NCI-H774 (cell line): ENCODE data around the gene SPDL1.
"Not testable (repeated sequence)": the region's sequence is repeated elsewhere in the genome, so short reads cannot be mapped to it uniquely, and the experiment has no call there.

Experiments used
- DNase-seq: peaks from one replicate; lab custom pipeline; 2025; lab: John Stamatoyannopoulos, UW

The SPDL1 gene

DNA sequence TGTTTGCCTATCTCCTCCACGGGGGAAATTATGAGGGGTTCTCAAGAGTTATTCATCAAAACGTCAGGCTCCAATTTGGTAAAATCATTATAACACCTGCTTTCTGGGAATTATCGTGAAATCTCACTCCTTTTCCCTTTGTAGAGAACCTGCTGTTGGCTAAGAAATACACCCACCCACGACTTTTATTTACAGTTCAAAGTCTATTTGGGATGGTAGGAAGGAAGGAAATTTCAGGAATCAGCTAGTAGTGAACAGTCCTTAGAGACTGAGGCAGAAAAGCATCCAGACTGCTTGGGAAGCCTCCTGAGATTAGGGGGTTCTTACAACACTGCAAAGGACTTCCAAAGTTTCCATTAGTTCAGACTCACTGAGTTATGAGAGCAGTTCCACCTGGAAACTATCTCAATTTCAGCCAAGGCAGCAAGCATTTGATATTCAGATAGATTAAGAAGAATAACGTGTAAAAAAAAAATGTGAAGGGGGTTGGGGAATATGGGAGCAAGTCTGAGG lies 9.4 kb upstream of the SPDL1 start:
- no peak for DNase-seq

DNA sequence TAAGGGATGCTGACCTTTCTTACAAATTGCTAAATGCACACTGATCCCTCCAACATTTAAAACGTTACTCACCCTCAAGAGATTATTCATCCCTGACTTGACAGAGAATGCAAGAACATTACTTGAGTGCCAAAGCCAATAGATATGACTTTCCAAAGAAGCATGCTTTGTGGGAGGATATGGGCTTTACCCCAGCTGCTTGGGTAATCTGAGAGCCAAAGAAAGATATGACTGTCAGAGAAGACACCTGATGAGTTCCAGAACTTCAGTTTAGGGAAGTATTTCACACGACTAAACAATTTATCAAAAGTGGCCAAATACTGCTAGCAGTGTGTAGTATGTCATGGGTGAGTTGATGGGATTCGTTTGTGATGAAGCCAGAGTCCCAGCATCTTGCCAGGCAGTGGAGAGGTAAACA lies 7.4 kb upstream of the SPDL1 start:
- DNase-seq = no peak

DNA sequence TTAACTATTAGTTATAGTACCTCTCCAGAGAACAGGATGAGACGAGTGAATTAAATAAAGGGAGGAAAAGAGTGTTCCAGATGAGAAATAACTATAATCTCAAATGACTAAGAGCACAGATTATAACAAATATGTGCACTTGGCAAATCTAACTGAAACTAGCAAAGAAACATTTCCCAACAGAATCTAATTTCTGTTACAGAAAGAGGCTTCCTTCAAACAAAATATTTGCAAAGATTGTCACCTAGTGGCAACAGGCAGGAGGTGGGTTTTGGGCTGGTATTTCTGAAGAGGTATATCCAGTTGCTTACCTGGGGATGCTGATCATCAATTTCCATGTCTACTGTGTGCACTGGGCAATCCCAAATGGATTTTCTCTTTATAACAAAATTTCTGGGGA lies 5.6 kb upstream of the SPDL1 start:
- no peak for DNase-seq

DNA sequence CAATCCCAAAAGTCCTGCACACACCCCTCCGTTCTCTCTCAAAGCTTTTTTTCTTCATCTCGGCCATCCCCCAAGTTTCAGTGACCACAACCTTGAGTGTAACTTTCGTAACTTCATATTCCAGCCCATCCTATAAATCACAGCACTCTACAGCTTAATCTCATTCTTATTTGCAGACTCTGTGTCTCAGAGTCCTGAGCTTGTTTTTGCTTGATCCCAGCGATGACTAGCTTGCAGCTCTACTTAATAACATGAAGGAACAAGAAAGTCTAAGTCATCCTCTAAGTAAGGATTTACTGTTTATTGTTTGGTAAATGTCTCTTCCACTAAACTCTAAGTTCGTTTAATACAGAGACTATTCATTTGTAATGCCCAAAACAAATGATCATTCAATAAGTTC lies 2.6 kb upstream of the SPDL1 start:
- no peak for DNase-seq

DNA sequence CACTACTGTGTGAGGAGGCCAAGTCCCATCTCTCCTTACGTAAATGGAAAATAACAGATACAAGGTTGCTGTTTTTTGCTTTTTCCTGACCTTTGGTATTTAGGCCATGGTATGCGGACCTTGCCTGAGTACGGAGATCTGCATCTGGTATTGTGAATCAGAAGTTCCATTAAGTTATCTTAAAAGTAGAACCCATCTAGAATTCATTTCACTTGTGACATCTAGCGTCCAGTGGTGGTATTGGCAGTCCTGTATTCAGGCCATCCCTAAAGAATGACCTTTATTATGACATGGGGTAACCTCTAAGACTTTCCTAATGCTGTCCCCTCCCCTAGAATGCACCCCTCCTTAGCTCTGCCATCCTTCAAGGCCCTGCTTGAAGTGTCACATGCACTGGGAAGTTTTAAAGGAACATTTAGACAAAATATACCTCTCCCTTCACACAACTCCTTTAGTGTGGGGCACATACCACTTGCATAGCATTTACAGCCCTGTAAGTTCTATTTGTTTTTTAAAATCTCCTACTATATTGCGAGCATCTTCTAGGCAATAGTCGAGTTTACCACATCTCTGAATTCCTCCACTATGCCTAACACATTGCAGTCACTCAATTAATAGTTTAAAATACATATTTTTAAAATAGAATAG lies 1.9 kb upstream of the SPDL1 start:
- DNase-seq = peak; percentile 4

DNA sequence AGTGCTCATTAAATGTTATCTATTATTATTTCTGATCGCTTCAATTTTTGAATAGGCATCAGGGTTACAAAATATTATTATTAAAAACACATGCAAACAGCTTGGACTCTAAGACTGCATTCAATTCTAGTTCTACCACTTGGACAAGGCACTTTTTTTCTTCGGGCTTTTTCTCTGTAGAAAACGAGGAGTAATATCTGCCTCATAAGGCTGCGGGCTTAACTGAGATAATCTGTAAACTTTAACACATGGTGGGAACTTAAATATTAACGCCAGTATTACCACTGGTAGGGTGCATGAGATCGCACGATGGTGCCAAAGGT lies 511 bp upstream of the SPDL1 start:
- no peak for DNase-seq

DNA sequence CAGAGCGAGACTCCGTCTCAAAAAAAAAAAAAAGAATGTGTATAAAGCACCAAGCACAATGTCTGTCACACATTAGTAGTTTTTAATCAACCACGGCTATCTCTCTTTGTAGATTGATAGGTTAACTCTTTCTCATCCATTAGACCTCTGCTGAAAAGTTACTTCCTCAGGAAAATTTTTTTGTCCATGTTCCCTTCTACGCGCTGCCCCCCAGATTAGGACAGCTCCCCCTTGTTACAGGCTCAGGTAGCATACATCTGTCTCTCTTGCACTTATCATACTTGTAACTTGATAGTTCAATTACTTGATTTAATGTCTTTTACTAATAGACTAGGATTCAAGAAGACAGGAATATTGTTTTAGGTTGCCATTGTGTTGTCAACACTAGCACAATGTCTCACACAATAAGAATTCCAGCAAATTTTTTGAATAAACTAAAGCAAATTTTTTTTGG lies 1.5 kb downstream of the SPDL1 start:
- DNase-seq = no peak

DNA sequence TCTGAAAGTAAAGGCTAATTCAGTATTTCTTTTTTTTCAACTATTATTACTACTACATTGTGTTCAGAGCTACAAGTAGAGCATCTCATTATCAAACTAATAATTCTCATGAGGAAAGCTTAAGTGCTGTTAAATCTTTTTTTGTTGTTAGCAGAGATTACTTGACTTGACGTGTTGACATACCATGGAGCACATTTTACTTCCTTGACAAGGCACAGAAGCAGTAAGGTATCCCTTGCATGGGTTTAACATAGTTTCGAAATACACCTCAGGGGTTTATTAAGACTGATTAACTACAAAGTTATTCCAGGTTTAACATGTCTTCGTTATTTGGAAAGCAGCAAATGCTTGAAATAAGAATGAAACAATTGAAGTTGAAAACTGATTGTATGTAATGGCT lies 7.0 kb downstream of the SPDL1 start:
- DNase-seq = no peak

DNA sequence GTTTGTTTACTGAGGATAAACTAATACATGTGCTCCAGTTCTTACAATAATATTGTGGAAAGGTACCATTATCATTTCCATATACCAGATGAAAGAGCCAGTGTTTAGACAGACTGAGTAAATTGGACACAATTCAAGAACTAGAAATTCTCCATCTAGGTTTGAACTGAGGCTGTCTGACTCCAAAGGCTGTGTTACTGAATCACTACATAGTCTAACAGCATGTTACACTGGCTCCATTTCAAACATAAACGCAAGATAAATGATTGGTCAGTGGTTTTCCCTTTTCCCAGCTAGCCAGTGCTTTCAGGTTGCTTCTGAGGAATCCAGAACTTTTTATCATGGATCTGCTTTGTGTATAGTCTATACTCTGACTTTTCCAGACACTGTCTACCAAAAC lies 8.1 kb downstream of the SPDL1 start:
- DNase-seq = no peak

DNA sequence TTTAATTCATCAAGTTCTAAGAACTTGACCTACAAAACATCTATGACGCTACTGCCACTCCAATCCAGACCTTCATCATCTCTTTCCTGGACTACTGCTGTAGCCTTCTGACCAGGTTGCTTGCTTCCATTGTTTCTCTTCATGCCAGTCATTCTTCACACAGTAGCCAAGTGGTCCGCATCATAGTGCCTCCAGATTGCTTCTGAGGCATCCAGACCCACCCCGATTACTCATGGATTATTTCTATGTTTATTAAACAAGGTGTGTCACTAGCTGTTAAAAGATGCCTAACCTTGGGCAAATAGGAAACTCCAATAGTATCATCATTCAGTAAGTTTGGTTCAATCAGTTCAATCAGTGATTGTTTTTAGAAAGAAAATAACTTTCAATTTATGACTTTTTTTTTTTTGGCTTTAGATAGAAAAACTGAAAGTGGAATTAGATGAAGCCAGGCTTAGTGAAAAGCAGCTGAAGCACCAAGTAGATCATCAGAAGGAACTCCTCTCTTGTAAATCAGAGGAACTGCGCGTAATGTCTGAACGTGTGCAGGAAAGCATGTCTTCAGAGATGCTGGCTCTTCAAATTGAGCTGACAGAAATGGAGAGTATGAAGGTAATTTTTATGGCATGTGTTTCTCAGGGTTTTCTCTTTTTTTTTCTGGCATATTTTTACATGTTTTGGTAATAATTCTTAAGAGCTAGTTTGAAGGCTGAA lies 9.5 kb downstream of the SPDL1 start:
- no peak for DNase-seq

DNA sequence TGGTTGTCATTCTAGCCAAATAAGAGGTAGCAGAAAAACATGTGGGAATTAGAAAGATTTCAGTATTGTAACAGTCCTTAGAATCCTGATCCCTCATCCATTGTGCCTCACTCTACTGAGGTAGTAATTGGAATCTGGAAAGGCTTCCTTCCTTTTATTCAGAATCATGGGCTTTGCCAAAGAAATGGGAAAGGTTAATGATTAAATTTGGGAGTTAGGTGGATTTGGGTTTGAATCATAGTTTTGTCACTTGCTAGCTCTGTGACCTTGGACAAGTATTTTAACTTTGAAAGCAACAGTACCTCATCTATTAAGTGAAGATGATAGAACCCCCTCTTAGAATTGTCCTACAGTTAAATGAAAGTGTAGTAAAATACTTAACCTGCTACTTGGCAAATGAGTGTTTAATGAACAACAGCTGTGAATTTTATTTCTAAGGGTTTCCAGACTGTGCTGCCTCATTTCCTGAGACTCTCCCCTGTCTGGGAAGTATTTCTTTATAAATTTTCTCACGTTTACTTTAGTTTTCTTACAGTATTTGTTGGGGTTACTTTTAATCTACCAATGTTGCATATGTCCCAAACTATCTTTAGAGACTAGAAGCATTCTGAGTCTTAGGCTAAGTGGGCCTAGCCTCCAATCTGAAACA lies 11.7 kb downstream of the SPDL1 start:
- no peak for DNase-seq

DNA sequence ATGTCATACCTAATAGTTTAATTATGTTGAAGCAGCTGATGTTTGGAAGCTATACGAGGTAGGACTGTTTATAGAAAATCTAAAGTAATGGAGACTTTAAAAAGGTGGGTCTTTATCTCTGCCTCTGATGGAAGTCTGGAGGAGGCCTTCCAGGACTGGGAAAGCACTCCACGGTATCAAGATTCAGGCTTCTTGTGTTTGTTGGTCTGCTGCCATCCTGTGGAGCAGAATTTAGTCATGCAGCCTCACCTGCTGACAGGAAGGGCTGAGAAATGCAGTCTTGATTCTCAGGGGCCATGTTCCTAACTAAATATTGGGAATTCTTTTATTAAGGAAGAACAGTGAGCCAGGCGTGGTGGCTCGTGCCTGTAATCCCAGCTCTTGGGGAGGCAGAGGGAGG lies 15.9 kb downstream of the SPDL1 start:
- DNase-seq = no peak

DNA sequence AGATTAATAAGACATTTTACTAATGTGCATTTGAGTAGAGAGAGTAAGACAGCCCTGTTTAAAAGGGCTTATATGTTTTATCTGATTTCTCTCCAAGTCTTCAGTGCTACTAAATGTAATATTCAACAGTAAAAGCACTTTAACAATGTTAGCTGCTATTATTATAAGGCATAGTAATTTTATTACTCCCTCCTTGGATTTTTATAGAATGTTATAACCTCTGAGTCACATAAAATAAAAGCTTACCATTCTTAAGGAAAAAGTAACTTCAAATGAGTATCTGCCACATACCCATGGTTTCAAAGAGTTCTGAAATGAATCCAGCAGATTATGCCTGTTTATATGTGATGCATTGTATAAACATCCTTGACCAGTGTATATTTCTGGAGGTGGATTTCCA lies 19.0 kb downstream of the SPDL1 start:
- no peak for DNase-seq

DNA sequence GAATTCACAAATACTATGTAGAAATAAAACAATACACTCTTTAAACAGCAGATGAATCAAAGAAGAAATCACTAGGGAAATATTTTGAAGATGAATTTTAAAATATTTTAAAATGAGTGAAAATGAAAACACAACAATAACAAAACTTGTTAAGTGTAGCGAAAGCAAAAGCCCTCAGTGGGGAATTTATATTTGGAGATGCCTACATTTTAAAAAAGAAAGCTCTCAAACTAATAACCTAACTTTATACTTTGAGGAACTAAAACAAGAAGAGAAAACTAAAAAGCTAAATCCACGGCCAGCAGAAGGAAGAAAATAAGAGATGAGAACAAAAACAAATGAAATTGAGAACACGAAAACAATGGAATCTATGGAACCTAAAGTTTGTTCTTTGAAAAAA lies 22.7 kb downstream of the SPDL1 start:
- no peak for DNase-seq

DNA sequence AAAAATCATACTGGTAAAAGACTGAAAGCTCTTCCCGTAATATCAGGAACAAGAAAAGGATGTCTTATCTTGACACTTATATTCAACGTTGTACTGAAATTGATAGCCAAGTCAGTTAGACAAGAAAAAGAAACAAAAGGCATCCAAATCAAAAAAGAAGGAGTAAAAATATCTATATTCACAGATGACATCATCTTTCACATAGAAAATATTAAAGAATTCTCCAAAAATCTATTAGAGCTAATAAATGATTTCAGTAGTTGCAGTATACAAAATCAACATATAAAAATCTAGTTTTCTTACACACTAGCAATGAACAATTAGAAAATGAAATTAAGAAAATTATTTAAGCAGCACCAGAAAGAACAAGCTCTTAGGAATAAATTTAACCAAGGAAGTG lies 24.3 kb downstream of the SPDL1 start:
- DNase-seq = no peak

DNA sequence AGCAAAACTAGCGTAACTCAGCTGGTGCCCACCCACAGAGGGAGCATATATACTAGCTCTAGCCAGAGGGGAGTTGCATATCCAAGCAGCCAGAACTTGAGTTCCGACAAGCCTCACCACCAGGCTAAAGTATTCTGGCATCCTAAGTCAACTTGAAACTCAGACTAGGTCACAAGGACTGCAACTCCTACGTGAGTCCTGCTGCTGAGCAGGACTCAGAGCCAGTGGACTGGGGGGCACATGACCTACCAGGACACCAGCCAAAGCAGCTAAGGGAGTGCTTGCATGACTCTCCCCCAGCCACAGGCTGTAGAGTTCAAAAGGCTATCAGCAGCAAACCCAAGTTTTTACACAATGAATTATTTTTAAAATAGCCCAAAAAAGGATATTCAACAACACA lies 26.1 kb downstream of the SPDL1 start:
- no peak for DNase-seq

DNA sequence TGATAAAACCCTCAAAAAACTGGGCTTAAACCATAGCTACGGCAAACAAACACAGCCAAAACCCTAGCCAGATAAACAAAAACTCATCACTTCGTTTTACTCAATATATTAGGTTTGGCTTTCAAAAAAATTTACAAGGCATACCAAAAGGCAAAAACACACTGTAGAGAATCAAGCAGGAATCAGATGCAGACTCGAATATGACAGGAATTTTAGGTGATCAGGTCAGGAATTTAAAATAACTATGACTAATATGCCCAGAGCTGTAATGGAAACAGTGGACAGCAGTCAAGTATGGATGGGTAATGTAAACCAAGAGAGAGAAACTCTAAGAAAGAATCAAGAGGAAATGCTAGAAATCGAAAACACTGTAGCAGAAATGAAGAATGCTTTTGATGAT lies 27.0 kb downstream of the SPDL1 start:
- no peak for DNase-seq

DNA sequence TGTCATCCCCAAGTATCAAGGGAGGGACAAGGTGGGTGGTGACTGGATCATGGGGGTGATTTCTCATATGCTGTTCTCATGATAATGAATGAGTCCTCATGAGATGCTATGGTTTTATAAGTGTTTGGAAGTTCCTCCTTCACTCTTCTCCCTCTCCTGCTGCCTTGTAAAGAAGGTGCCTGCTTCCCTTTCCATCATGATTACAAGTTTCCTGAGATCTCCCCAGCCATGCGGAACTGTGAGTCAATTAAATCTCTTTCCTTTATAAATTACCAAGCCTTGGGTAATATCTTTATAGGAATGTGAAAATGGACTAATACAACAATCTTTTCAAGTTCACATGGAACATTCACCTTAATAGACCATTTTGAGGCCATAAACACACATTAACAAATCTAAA lies 32.0 kb downstream of the SPDL1 start:
- DNase-seq = no peak

DNA sequence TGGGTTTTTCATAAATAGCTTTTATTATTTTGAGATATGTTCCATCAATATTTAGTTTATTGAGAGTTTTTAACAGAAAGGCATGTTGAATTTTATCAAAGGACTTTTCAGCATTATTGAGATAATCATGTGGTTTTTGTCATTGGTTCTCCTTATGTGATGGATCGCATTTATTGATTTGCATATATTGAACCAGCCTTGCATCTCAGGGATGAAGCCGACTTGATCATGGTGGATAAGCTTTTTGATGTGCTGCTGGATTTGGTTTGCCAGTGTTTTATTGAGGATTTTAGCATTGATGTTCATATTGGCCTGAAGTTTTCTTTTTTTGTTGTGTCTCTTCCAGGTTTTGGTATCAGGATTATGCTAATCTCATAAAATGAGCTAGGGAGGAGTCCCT lies 40.7 kb downstream of the SPDL1 start:
- DNase-seq = not testable (repeated sequence)

DNA sequence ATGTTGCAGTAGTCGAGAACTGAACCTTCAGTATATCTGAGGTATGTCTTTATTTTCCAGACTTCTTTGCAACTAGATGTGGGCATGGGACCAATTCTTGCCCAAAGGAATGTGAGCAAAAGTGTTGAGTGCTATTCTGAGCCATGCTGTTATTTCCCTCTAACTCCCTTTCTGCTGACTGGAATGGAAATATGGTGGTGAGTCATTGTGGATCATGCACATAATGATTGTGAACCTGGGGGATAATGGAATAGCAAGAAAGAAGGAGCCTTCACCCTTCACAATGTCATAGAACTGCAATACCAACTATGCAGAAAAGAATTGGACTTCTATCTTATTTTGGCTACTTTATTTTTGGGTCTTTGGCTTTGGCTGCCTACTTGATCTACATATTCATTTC lies 43.2 kb downstream of the SPDL1 start:
- DNase-seq = no peak

DNA sequence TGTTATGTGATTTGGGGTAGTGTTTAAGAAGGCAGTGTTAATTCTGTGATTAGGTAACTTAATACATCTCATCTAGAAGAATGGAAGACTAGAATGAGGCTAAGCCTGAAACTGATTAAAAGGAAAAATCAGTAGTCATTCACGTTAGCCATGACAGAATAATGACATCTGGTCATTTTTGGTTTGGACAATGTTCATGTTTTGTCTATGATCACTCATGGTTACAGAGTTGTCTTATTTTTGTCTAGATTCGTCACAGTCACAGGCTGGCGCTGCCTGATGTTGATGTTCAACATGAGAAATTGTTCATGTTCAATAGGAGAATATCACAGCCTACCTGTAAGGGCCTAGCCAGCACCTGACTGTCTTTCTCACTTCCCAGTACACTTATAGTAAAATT lies 44.0 kb downstream of the SPDL1 start:
- no peak for DNase-seq

DNA sequence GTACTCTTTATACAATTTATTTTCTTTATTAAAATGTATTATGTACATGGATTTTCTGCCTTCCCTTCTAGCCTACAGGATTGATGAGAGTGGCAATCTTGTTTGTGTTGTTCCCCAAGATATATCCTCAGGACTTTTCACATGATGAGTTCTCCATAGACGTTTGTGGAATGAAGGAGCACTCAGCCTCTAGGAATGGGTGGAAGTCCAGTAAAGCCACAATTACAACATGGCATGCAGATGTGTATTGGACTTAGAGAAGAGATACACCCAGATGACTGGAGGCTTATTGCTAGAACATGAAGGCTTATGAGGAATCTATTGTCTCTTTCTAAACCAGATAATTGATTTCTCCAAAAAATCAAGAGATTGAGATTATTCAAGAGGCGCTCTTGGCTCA lies 45.3 kb downstream of the SPDL1 start:
- no peak for DNase-seq

DNA sequence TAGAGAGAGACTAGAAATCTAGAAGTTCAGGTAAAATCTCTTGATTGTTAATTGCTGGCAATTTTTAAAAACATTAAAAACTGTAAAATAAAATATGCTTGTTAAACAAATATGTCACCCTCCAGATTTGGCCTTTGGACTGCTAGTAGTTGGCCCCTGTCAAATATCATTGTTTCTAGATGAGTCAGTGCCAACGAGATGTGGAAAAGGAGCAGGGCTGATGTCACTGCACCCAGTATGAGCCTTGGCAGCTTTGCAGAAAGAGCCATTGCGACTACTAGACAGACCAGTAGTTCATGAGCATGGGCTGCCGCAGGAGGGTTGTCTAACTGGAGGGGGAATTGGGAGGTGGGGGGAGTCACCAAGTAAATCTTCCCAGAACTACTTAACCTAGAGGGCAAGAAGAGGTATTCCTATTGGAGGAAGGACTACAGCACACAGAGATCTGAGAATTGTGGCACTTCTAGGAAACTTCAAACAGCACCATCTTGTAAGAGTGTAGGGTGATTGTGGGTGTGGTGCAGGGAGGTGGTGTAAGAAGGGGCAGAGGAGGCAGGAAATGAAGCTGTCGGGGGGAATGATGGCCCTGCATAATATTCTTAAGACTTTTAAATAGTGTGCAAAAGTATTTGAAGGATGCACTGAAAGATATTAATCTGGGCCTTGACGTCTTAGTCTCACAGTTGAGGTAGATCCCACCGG lies 46.4 kb downstream of the SPDL1 start:
- no peak for DNase-seq
